22Rv1 (cell line): ENCODE data around the gene MFAP4.

Experiments used
- H3K27ac ChIP-seq: fragments of 450-650 bp; 2 replicates; pipeline ENCODE4 v1.5.1; 2017
- ZFX ChIP-seq: fragments of 450-650 bp; IDR thresholded peaks from 2 replicates; pipeline ENCODE4 v1.6.1; 2017; ENCODE audit warnings: antibody characterized with exemption, borderline replicate concordance
- TF ChIP-seq, protein P1 (sequence below): fragments of 450-650 bp; IDR thresholded peaks from 2 replicates; pipeline ENCODE4 v1.5.1; 2017; ENCODE audit warnings: mild to moderate bottlenecking

The MFAP4 gene

DNA sequence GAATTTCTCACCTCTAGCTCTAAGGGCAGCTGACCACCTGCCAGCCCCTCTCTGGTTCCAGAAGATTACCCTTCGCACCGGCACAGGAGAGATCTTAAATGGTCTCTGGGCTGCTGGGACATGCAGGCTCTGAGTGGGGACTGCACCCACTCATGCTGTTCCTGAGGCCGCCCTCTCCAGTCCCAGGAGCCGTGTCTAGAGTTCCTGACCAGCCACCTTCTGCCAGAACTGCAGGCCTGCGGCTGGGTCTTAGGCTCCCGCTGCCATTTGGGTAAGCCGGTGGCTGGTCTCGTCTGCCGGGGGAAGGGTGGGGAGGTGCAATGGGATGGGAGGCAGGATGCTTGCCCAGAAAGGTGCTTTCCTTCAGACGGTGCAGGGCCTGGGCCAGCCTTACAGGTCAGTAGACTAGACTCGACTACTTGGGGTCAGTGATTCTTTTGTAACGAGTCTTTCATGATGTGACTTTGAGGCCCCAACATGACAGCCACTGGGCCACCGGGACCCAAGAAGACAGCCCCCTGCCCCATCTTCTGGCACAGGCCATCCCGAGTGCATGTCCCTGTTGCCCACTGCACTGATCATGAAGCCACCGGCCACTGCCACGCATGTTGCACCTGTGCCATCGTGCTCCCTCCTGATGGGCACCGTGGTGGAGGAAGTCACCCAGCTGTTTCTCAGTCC lies 50.9 kb downstream of the MFAP4 start:
- no peak for TF ChIP-seq ZFX
- TF ChIP-seq, protein P1, sequence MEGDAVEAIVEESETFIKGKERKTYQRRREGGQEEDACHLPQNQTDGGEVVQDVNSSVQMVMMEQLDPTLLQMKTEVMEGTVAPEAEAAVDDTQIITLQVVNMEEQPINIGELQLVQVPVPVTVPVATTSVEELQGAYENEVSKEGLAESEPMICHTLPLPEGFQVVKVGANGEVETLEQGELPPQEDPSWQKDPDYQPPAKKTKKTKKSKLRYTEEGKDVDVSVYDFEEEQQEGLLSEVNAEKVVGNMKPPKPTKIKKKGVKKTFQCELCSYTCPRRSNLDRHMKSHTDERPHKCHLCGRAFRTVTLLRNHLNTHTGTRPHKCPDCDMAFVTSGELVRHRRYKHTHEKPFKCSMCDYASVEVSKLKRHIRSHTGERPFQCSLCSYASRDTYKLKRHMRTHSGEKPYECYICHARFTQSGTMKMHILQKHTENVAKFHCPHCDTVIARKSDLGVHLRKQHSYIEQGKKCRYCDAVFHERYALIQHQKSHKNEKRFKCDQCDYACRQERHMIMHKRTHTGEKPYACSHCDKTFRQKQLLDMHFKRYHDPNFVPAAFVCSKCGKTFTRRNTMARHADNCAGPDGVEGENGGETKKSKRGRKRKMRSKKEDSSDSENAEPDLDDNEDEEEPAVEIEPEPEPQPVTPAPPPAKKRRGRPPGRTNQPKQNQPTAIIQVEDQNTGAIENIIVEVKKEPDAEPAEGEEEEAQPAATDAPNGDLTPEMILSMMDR: no peak
- H3K27ac ChIP-seq: no peak overlapping the region

- TF ChIP-seq, protein P1: no peak
- no peak for TF ChIP-seq ZFX
- no peak overlapping the region for H3K27ac ChIP-seq
Measured at GRCh38 chr17:19334331-19334730, 52.7 kb downstream of the MFAP4 start.

DNA sequence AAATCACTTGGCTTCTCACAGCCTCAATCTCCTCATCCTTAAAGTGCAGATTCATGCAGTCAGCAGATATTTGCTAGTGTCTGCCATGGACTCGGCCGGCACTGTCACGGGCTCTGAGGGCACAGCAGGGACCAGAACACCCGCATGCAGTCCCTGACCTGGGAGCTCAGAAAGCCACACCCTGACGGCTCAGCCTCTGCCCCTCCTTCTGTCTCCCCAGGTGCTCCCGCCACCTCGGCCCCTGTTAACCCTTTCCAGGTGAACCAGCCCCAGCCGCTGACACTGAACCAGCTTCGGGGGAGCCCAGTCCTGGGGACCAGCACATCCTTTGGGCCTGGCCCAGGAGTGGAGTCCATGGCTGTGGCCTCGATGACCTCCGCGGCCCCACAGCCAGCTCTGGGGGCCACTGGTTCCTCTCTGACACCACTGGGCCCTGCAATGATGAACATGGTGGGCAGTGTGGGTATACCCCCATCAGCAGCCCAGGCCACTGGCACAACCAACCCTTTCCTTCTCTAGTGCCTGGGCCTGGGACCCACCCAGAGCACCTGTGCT lies 53.2 kb downstream of the MFAP4 start:
- TF ChIP-seq, protein P1: no peak
- no peak for TF ChIP-seq ZFX
- no peak overlapping the region for H3K27ac ChIP-seq
